GM19397 (cell line): ENCODE data around the gene OTUB1.

Source experiments
- ATAC-seq: cut with Tn5 transposase; IDR thresholded peaks from one replicate; pipeline ENCODE4 v1.9.1; 2021; ENCODE audit warnings: mild to moderate bottlenecking, moderate library complexity; ENCODE audit not compliant: unreplicated experiment

The OTUB1 gene

DNA sequence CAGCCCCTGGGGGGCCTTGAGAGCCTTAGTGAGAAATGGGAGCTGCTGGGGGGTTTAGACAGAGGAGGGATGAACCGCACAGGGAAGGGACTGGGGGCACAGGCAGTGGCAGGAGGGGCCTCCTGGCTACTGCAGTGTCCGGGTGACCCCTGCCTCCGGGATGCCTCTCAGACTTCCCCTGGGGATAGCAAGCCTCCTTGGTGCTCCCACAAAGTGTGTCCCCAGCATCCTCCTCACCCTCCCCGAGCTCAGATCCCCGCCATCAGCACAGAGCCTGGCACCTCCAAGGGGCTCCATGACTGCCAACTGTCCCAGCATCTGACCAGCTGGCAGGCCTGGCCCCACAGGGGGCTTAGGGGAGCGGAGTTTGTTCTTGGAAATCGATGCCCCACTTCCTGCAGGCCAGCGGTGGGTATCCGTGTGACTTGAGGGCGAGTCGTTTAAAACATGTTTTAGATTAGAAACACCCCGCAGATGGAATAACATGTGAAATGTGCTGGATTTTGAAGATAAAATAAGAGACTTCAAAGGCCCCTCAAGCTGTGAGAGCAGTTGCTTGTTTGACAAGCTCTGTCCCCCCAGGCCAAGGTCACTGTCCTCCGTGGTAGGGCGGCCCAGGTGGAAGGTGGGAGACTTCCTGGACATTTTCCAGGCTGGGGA is 36.0 kb downstream of the OTUB1 start:
- no peak for ATAC-seq

DNA sequence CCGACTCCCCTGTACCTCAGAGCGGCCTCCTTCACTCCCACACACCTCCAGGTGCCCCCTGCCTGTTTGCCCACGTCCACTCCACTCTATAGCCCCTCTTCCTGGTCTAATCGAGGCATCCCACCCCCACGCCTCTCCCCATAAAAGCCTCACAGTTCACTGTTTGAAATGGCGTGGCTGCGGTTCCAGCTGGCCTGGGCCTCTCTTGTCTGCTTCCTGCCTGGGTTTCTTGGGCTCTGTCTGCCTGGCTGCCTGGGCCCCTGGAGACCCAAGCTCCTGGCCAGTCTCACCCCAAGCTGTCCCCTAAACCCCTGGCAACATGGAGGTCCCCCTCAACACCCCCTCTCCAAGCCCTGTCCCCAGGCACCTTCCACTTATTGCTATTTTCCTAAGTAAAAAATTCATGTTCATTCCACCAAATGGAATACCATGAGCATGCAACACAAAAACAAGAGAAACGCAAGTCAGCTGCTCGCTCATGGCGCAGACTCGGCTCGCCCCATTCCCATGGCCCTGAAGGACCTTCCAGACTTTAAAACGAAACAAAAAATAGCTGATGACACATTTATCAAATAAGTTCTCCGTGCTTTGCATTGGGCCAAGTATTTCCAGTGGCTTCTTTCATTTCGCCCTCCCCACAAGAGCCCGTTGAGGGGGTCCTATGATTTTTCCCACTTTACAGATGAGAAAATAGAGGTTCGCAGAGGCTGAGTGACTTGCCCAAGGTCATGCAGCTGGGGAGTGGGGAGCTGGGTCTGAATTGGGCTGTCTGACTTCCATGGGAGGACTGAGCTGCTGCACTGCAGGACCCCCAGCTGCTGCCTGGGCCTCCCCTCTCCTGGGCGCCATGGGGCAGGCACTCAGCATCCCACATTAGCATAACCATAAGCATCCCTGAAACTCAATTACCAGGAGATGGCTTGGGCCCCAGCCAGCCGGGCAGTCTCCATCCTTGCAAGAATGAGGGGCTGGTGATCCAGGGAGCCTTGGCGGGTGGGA is 37.8 kb downstream of the OTUB1 start:
- no peak for ATAC-seq

DNA sequence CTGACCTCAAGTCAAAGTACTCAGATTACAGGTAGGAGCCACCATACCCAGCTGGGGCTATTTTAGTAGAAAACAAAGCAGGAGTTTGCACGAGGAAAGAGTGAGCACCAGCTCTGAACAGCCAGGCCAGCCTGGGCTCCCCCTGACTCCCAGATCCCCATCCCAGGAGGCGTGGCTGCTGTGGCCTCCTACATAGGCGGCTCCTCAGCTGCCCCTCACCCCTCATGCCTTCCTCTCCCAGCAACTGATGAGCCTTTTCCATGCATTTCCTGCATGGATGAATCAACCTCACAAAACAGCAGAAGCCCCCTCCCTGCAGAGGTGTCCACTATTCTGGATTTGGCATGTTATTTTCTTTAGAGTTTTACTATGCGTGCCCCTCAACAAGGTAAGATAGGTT is 39.0 kb downstream of the OTUB1 start:
- ATAC-seq, result no peak

DNA sequence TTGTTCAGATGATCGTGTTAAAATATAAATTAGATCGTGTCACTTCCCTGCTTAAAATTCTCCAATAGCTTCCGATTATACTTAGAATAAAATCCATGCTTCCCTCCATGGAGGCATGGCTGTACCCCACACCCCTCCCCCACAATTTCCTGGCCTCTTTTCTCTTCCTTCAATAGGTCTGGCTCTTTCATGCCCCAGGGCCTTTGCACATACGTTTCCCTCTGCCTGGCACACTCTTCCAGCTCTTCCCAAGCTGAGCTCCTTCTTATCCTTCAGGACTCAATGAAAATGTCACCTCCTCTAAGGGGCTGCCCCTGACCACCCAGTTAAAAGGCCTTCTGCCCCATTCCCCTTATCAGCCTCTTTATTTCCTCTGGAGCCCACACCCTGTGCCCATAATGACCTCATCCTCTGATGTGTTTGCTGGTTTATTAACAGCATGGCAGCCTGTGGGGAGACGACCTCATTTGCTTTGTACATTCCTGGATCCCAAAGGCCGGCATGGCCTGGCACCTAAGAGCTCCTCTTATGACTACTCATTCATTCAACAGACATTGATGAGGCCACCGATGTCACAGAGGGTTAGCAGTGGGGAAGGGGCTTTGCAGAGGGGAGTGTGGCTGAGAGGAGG is 40.5 kb downstream of the OTUB1 start:
- ATAC-seq, result no peak

DNA sequence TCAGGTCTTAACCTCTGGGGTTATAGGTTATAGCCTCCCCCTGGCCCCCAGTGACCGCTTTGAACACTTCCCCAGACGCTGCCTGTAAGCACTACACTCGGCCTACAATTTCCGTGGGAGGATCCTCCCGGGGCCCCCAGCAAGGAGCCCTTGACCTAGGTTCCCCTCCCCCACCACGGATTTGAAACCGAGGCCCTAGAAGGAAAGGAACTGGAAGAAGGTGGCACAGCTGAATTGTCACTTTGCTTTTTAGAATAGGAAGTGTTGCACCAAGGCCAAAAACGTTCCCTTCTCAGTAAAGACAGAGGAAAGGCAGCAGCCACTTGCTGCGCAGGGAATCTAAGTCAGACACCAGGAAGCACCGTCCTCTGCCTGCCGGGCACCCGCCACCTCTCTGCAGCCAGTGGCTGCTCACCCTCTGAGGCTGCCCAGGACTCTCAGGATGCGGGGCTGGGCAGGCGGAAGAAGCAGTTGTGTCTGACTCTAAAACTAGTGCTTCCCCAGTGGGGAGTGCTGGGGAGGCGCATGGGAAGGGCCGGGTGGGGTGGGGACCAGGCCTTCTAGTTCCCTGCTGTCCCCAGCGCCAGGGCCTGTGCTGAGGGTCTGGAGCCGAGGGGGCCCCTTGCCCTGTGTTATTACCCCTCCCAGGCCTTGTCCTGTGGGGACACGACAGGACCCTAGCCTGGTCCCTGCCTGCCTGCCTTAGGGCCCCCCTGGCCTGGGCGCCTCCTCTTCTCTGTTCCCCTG is 41.6 kb downstream of the OTUB1 start:
- ATAC-seq, result no peak

DNA sequence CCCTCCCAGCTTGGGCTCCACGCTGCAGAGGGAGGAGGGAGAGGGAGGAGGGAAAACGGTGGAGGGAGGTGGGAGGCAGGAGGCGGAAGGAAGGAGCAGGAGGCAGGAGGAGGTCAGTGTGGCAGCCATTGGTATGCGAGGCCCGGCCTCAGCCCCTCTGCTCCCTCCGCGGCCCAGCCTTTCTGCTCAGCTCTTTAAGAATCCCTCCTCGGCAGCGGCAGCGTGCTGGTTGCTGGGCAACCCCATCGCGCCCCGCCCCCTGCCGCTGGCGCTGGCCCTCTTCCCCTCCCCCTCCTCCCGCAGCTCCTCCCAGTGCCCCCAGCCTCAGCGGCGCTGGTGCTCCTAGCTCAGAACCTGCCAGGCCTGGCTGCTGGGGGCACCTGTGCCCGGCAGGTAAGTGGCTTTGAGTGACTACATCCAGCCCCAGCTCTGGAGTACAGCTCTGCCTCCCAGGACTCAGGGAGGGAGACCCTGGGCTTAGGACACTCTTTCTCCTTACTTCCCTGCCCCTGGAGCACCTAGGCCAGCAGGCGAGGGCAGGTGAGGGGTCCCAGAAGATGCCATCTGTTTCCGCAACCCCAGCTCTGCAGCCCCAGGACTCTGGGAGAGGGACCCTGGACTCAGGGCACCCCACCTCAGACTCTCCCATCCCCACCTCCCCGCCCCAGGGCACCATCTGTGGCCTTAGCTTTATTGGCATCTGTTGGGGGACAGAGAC is 42.3 kb downstream of the OTUB1 start:
- ATAC-seq, result no peak

DNA sequence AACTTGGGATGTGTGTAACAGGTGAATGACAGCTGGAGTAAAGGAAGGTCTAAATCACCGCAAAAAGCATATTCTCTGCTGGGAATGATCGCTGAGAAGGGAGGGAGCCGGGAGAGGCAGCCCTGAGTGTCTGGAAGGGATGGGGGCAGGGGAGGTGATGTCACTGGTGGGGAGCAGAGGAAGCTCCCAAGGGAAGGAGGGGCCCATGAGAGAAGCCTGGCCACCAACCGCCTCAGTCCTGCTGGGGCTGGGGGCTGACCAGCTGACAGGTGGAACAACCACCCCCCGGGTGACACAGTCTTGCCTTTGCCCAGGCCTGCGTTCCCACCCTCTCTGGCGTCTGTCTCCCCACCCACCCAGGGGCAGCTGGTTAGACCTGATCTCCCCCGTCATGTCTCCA is 43.5 kb downstream of the OTUB1 start:
- ATAC-seq, result no peak

DNA sequence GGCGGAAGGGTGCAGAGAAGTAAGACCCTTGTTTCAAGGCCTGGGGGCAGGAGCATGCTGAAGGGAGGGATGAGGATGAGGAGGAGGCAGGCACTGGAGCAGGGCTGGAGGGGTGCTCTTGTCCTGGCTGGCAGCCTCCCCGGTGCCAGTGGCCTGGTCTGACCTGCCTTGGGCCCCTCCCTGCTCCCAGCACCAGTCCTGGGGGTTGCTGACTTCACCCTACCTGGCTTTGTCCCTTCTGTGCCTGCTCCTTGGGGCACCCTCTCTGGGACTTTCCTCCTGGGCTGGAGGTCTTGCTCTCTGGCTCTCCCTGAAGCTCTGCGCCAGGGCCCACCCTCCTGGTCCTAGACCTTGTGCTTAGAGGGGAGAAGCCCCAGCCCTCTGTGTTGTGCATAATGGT is 44.8 kb downstream of the OTUB1 start:
- ATAC-seq, result no peak

DNA sequence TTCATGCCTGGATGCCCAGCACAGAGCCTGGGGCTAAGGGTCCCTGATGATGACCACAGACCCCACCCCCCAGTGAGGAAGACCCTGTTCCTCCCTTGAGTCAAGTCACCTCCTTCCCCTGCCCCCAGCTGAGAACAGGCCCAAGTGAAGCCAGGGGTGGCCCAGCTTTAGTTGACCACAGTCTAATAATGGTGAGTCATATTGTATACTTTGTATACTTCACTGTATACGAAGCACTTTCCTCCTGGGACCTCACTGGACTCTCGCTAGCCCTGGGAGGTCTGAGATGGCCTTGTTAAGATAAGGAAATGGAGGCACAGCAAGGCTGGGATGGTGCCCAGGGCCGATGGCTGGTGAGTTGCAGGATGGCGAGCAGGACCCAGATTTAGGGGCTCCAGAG is 45.8 kb downstream of the OTUB1 start:
- no peak for ATAC-seq

DNA sequence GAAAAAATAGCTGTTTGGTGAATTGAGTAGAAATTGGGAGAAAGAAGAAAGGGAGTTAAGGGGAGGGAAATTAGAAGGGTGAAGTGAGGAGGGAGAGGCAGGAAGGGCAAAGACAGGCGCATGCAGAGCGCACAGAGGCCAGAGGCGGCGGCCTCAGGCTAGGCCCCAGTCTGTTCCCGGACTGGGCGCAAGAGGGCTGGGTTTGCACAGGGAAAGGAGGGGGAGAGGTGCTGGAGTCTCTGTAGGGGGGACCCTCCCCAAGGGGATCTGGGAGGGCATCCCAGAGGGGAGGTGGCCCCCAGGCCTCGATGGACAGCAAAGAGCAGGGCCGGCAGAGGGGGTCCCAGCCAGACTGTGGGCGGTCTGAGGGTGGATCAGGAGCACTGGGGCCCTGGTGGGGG is 48.2 kb downstream of the OTUB1 start:
- ATAC-seq, result no peak

DNA sequence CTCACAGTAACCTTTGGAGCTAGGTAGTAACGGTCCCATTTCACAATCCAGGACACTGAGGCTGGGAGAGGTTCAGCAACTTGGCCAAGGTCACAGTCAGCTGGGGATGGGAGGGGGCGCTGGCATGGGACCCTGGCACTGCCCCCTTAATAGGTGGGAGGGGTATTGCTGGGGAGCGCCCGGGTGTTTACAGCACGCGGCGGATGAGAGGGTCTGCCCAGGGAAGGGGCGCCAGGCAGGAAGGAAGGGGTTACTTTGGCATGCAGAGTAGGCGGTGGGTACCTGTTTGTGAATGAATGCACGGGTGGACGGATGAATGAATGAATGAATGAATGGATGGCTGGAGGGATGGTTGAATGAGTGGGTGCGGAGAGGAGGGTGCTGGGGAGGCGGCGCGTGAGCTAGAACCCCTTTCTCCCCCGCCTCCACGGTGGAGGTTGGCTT is 48.9 kb downstream of the OTUB1 start:
- no peak for ATAC-seq

DNA sequence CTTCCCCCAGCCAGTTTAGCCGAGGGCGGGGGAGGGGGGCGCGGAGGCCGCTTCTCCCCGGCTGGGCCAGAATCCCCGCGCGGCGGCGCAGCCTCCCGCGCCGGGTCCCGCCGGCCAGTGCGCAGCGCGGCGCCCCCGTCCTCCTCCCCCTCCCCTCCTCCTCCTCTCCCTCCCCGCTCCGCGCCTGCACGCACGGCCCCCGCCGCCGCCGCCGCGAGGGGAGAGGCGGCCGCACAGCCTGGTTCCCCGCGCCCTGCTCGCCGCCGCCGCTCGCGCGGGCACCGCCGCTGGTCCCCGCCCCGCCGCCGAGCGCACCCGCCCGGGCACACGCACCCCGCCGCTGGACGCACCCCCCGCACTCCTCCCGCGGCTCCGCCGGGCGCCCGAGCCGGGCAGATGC is 49.3 kb downstream of the OTUB1 start, which contains the start of gene FLRT1:
TSS of gene FLRT1 (plus strand) at position 356 of the 400 bp plus-strand sequence. CDS start 80,337 bp downstream, outside the sequence.
- ATAC-seq, result no peak

DNA sequence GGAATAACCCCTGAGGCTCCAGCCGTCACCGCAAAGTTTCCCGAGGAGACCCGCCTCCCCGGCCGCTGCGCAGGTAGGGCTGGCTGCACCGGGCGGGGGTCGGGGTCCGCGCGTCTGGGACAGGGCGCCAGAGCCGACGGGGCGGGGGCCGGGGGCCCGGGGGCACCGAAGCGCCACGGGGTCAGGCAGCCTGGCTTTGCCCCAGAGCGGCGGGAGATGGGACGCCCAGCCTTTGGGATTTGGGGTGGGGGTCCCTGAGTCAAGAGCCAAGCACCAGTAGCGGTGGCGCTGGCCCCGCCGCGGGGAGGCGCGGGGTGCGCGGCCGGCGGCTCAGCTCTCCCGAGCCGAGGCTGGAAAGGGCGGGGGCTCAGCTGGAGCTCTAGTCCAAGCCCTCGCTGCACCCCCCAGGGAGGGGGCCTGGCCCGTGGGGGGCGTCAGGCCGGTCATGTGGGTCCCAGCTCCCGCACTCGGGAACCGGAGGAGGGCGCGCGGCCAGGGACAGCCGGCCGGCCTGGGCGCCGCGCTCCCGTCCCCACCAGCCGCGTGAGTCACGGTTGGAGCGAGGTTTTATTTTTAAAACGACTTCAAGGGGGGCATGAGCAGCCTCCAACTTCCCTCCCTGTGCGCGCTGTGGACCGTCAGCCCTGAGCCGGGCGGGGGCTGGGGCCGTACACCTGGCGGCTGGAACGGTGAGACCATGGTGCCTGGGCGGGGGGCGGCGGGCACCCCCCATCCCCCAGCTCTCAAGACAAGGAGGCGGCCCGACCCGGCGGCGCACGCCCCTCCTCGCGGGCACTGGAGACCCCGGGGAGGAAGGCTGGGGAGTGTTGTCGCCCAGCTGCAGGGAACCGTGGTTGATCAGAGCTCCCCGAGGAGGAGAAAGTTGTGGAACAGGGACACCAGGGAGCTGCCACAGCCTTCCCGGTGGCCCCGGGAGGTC is 50.1 kb downstream of the OTUB1 start:
- no peak for ATAC-seq

DNA sequence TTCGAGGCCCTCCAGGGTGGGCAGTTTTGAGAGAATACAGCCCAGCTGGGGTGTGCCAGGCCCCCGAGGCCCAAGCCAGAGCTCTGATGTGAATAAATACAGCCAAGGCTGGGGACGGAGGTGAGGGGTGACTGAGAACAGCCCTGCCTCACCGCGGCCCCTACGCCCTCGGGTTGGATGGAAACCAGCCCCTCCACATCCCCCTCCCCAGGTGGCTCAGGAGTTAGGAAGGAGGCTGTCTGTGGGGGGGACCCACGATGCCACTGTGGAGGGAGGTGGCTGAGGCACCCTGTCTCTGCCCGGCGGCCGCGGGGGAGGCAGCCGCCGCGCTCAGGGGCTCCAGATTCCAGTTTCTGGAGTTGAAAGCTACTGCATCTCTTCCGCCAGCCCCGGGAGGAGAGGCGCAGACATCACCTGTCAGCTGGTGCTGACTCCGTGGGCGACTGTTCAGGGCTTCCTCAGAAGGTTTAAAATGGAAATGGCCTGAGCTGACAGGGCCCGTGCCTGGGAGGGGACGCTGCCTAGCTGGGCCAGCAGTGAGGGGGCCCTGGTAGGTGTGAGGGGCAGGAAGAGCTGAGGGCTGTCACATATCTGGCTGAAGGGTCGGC is 50.9 kb downstream of the OTUB1 start:
- no peak for ATAC-seq

DNA sequence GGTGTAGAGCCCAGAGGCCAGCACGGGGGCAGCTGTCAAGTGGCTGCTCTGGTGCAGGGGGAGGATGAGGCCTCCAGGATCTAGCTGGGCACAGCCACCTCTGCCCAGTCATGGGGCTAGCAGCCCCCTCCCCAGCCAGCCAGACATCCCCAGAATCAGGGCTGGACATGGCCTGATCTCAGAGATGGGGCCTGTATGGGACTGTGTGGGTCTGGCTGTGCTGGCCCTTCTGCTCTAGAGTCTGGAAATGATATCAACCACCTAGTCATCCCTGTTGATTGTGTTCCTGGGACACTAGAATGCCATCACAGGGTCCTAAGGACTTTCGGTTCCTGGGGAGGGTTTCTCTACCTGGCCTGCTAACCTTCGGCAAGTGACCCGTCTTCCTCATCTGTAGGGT is 52.3 kb downstream of the OTUB1 start:
- no peak for ATAC-seq

DNA sequence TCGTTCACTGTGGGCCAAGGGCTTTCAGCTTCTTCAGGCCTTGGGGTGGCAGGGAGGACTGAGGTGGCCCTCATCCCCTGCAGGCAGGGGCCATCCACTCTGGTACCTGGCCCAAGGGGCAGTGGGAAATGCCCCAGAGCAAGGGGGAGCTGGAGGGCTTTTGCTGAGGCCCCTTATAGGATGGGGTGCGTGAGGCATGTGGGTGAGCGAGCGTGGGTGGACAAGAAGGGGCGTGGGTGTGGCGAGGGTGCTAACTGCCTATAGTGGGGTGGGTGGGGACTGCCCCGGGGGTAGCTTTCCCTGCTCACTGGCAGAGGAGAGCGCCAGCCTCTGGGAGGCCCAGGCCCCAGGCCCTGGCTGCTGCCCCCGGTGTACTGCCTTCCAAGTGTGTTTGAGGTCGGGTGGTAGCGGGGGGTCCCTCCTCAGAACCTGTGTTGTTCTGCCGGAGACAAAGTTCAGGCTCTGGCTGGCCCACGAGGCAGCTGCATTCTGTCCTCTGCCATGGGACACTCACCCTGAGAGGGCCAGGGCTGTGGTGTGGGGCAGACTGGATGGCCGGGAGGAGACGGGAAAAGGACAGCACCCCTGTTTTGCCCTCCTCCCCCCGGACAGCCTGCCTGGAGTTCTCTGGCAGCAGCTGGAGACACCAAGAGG is 52.9 kb downstream of the OTUB1 start:
- ATAC-seq, result no peak

DNA sequence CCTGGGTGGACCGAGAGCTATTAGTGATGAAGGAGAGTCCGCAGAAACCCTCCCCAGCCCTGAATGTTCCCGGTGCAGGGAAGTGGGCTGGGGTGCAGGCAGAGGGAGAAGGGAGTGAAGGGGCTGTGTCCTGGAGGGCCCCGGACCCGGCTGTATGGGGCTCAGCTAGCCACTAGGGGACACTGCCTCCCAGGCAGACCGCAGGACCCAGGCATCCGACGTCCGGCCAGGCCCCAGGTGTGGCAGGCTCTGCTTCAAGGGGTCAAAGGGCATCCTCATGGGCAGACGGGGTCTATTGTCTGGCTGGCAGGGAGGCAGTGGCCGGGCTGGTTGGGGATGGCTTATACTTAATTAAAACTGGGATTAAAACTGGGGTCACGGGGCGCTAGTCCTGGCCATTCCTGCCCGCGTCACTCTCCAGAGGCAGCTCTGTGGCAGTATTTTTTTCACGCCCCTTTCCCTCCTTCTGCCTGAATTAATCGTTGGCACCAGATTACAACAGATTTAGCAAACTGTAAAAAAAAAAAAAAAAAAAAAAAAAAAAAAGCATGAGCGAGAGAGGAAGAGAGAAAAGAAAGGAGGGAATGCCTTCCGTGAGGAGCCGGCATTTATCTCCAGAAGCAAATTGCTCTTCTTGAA is 54.6 kb downstream of the OTUB1 start:
- ATAC-seq, result no peak

DNA sequence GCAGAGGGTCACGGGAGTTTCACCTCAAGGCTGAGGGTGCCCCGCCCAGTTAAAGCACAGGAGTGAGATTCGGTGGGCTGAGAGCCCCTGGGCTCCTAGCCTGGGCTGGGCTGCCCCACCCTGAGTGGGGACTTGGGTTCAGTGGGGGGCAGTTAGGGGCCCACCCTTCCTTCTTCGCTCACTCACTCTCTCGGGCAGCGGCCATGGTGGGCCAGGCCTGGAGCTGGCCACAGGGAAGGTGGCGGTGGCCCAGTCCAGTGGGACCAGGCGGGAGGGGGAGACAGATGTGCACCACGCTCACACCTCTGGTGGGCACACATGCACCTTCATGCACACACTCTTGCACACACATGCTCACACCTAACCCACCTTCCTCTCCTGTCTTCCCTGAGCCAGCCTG is 55.6 kb downstream of the OTUB1 start:
- no peak for ATAC-seq
